MM.1S (cell line): Measurements from ENCODE around the gene INPP4B.

Source experiments
- CTCF ChIP-seq: fragments of 300-600 bp; sonication (generic); IDR thresholded peaks from 2 replicates; pipeline ENCODE4 v1.5.1; 2016; ENCODE audit warnings: antibody characterized with exemption, low read length, mixed read lengths
- EZH2 ChIP-seq: fragments of 300-600 bp; sonication (generic); optimal IDR thresholded peaks from 2 replicates; pipeline ENCODE3; 2017; ENCODE audit warnings: low read depth, mild to moderate bottlenecking, antibody characterized with exemption, low read length, mixed read lengths
- EZH2phosphoT487 ChIP-seq: fragments of 300-600 bp; sonication (generic); IDR thresholded peaks from 2 replicates; pipeline ENCODE4 v1.6.1; 2018; ENCODE audit warnings: antibody characterized with exemption, low read length

GRCh38 chr4:142856576-142856975 lies 10.5 kb upstream of the INPP4B start:
- TF ChIP-seq CTCF (no peak), EZH2phosphoT487 (no peak), EZH2 (no peak)
